ENCODE measurements around the gene ZNF611. TPM values are rescaled to one million over a fixed set of nuclear protein-coding genes. Genes with fewer than 3 reads are reported as not detected.
"Not testable (repeated sequence)": the region's sequence is repeated elsewhere in the genome, so short reads cannot be mapped to it uniquely, and the experiment has no call there.

The ZNF611 gene
- 7.0 TPM for total RNA-seq
- long read RNA-seq, partial matches to known transcripts: 0 of 2 reads
- long read RNA-seq, other reads (novel, unspliced or antisense): 2 of 2 reads

- peak; percentile 99 for DNase-seq
- TF ChIP-seq, protein P1, sequence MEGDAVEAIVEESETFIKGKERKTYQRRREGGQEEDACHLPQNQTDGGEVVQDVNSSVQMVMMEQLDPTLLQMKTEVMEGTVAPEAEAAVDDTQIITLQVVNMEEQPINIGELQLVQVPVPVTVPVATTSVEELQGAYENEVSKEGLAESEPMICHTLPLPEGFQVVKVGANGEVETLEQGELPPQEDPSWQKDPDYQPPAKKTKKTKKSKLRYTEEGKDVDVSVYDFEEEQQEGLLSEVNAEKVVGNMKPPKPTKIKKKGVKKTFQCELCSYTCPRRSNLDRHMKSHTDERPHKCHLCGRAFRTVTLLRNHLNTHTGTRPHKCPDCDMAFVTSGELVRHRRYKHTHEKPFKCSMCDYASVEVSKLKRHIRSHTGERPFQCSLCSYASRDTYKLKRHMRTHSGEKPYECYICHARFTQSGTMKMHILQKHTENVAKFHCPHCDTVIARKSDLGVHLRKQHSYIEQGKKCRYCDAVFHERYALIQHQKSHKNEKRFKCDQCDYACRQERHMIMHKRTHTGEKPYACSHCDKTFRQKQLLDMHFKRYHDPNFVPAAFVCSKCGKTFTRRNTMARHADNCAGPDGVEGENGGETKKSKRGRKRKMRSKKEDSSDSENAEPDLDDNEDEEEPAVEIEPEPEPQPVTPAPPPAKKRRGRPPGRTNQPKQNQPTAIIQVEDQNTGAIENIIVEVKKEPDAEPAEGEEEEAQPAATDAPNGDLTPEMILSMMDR (IDR thresholded peaks at IDR 0.05; ENCODE audit: borderline replicate concordance): peak; percentile 75
- H3K4me1 ChIP-seq: peaks cover 26% of the 10 kb centered on the region
- H3K27me3 ChIP-seq (ENCODE audit: low read depth): no peaks in the 10 kb centered on the region
- no peaks in the 10 kb centered on the region for H3K9me3 ChIP-seq (replicated peaks)
- peaks cover 7% of the 10 kb centered on the region for H3K36me3 ChIP-seq
- peak within 1 kb of the TSS; percentile 94 for H3K27ac ChIP-seq (replicated peaks)
- intact Hi-C loops (cut with micrococcal nuclease): no loop called here
- H3K4me3 ChIP-seq: peak within 1 kb of the TSS; percentile 87
Measured at GRCh38 chr19:52734893-52735661, at the start of gene ZNF611. Gene ZNF611 (minus strand): TSS chr19:52735044. CDS start chr19:52715894, 19,150 bp downstream.

GRCh38 chr19:52782864-52783263 is 48.0 kb upstream of the ZNF611 start:
- Histone ChIP-seq H3K4me1 (peaks cover 22% of the 10 kb centered on the region), H3K36me3 (peaks cover 15% of the 10 kb centered on the region)
- H3K4me3 ChIP-seq; H3K27ac ChIP-seq (replicated peaks); intact Hi-C loops (cut with micrococcal nuclease); H3K9me3 ChIP-seq (replicated peaks); H3K27me3 ChIP-seq (ENCODE audit: low read depth); DNase-seq: not testable (repeated sequence)

DNA sequence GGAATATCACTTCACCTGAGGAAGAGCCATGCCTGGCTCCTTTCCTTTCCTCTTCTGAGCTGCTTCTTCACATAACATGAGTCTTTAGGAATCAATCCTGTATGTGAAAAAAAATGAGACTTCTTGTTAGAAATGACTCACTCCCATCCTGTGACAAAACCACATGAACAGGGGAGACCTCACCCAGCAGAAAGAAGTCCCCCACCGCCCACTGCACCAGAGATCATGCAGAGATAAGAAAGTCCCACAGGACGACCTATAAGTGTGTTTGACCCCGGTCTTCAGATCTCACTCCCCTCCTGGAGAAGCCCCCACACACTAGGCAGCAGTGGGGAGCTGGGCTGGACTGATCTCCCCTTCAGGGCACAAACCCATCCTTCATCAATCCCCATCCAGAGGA is 44.0 kb upstream of the ZNF611 start:
- Histone ChIP-seq H3K27ac (replicated peaks) (no peak overlapping the region), H3K36me3 (peaks cover 38% of the 10 kb centered on the region), H3K9me3 (replicated peaks) (no peaks in the 10 kb centered on the region), H3K27me3 (ENCODE audit: low read depth) (no peaks in the 10 kb centered on the region), H3K4me1 (no peaks in the 10 kb centered on the region), H3K4me3 (no peak overlapping the region)
- intact Hi-C loops (cut with micrococcal nuclease): no loop called here
- TF ChIP-seq, protein P1 (IDR thresholded peaks at IDR 0.05; ENCODE audit: borderline replicate concordance): no peak
- DNase-seq: no peak

DNA sequence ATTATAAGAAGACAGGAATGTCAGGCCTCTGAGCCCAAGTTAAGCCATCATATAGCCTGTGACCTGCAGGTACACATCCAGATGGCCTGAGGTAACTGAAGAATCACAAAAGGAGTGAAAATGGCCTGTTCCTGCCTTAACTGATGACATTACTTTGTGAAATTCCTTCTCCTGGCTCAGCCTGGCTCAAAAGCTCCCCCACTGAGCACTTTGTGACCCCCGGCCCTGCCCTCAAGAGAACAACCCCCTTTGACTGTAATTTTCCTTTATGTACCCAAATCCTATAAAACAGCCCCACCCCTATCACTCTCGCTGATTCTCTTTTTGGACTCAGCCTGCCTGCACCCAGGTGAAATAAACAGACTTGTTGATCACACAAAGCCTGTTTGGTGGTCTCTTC is 21.6 kb upstream of the ZNF611 start:
- H3K4me3 ChIP-seq; intact Hi-C loops (cut with micrococcal nuclease); H3K27ac ChIP-seq (replicated peaks): not testable (repeated sequence)

GRCh38 chr19:52749780-52750179 is 14.9 kb upstream of the ZNF611 start:
- Histone ChIP-seq H3K27me3 (ENCODE audit: low read depth) (no peaks in the 10 kb centered on the region), H3K9me3 (replicated peaks) (no peaks in the 10 kb centered on the region), H3K4me3 (no peak overlapping the region), H3K4me1 (no peaks in the 10 kb centered on the region), H3K27ac (replicated peaks) (no peak overlapping the region), H3K36me3 (no peaks in the 10 kb centered on the region)
- intact Hi-C loops (cut with micrococcal nuclease): loop anchor here (5.0 kb wide), 1 partner anchor 502 kb away; no protein-coding TSS in a partner anchor
- TF ChIP-seq, protein P1 (IDR thresholded peaks at IDR 0.05; ENCODE audit: borderline replicate concordance): no peak
- DNase-seq: no peak

More for the DNA sequence above, 21.6 kb upstream of the ZNF611 start:
- not testable (repeated sequence) for H3K36me3 ChIP-seq; H3K9me3 ChIP-seq (replicated peaks); DNase-seq; H3K27me3 ChIP-seq (ENCODE audit: low read depth); H3K4me1 ChIP-seq

DNA sequence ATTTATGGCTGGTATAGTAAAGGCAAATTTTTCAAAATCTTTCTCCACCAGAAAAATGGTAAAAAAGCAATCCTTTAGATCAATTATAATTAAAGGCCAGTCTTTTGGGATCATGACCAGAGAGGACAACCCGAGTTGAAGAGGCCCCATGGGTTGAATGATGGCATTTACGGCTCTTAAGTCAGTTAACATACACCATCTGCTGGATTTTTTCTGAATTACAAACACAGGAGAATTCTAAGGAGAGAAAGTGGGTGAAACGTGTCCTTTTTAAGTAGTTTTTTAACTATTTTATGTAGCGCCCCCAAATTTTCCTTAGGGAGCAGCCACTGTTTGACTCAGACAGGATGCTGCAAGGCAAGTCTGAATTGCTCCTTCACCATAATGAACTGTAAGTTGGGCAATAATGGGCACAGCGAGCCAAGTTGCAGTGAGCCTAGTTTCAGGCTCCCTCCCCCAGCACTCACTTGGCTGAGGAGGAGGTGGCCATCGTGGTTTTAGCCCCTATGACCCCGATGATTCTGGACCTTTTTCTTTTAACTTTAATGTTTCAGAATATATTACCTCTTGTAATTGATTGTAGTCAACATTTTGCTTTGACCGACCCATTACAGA is 13.6 kb upstream of the ZNF611 start:
- TF ChIP-seq, protein P1 (IDR thresholded peaks at IDR 0.05; ENCODE audit: borderline replicate concordance): peak; percentile 52
- no peak overlapping the region for H3K4me3 ChIP-seq
- DNase-seq: no peak

GRCh38 chr19:52745919-52746318 is 11.1 kb upstream of the ZNF611 start:
- H3K27ac ChIP-seq (replicated peaks); H3K4me3 ChIP-seq; DNase-seq; H3K4me1 ChIP-seq; H3K9me3 ChIP-seq (replicated peaks); H3K36me3 ChIP-seq: not testable (repeated sequence)
- H3K27me3 ChIP-seq (ENCODE audit: low read depth): peaks cover 11% of the 10 kb centered on the region
- intact Hi-C loops (cut with micrococcal nuclease): loop anchor here (5.0 kb wide), 1 partner anchor 499 kb away; no protein-coding TSS in a partner anchor

More for the DNA sequence above, 13.6 kb upstream of the ZNF611 start:
- no peaks in the 10 kb centered on the region for H3K9me3 ChIP-seq (replicated peaks)
- H3K27me3 ChIP-seq (ENCODE audit: low read depth): no peaks in the 10 kb centered on the region
- H3K36me3 ChIP-seq: no peaks in the 10 kb centered on the region
- intact Hi-C loops (cut with micrococcal nuclease): loop anchor here (5.0 kb wide), 1 partner anchor 501 kb away; no protein-coding TSS in a partner anchor
- H3K4me1 ChIP-seq: no peaks in the 10 kb centered on the region
- no peak overlapping the region for H3K27ac ChIP-seq (replicated peaks)
